GM10847 (cell line): ENCODE measurements around the gene AFF4.

Experiments
- POLR2A ChIP-seq: IDR thresholded peaks from 2 replicates; pipeline ENCODE4 v1.6.1; 2011; ENCODE audit not compliant: insufficient read length; ENCODE audit errors: extremely low read depth

AFF4 gene

DNA sequence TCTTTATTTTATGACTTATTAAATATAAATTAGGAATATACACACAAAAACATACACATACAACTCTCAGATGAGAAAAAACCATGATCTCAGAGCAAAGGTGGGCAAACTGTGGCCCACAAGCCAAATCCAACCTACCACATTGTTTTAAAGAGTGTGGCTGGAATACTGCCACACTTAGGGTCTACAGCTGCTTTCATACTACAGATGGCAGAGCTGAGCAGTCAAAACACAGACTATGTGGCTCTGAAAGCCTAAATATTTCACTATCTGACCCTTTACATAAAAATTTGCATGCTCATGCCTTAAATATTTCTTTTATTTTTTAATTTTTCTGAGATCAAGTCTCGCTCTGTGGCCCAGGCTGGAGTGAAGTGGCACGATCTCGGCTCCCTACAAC is 61.7 kb downstream of the AFF4 start:
- TF ChIP-seq POLR2A, result no peak

DNA sequence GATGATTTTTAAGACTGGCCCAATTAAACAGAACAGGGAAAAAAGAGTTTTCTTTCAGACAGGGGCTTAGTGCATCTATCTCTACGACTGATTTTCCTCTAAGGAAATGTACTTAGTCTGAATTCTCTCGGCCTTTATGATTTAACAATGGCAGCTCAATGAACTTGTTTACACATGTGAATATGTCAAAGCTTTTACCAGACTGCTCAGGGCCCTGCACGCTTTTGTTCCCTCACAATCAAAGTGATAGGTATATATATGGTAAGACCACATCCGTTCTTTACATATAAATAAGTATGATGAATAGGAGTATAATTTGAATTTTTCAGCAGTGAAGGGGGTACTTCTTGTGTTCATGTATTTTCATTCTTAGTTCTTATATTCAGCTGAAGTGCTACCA is 62.4 kb downstream of the AFF4 start:
- no peak for TF ChIP-seq POLR2A

DNA sequence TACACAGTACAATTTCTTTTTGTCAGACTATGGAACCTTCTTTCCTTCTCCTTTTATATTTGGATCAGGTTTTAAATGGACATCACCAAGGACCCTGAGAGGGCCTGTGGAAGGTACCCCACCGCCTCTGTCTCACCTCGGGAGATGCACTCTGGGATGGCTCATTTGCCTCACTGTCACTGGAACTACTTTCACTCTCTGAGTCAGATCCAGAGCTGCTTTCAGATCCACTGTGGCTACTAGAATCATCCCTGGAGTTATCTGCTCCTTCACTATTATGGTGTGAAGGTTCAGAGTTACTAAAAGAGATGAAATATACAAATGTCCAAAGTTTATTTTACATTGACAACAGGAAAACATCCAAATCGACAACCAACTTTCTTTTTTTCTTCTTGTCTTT is 65.3 kb downstream of the AFF4 start:
- TF ChIP-seq POLR2A, result no peak

DNA sequence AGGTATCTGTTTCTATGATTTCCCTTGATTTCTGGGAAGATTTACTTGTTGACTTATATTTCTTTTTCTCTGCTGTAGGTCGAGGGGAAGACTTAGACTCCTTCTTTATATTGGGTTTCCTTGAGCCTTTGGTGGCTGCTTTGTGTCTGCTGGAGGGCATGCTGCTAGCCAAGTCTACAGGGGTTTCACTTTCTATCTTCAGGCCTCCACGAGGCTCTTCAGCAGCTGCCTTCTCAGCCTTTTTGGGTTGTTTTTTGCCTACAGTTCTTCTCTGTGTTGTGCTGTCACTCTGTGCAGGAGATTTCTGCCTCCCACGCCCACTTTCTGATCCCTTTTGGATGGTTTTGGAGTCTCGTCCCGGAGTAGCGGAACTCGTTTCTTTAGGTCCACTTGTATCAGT is 66.7 kb downstream of the AFF4 start:
- TF ChIP-seq POLR2A, result no peak

DNA sequence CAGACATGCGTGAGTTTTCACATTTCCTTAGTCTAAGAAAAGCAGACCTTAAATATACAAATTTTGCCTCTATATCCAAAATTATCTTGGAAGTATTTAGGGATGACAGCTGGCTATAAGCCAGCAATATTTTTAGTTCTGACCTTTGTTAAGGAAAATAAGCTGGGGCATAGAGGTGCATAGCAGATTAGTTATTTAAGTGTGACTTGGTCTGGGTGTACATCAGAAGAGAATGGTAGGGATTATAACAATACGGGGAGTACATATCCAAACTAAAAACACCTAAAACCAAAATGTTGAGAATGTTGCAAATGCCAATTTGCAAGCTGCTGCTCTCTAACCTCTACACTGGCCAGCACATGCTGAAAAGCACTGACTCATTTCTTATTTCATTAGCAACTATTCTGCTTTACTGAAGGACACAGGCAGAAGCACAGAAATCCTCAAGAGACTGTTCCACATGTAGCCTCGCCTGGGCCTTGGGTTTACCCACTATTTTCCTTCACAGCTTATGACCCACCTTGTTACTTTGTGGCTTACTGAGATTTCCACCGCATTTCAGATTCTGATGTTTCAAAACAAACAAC is 67.6 kb downstream of the AFF4 start:
- no peak for TF ChIP-seq POLR2A

DNA sequence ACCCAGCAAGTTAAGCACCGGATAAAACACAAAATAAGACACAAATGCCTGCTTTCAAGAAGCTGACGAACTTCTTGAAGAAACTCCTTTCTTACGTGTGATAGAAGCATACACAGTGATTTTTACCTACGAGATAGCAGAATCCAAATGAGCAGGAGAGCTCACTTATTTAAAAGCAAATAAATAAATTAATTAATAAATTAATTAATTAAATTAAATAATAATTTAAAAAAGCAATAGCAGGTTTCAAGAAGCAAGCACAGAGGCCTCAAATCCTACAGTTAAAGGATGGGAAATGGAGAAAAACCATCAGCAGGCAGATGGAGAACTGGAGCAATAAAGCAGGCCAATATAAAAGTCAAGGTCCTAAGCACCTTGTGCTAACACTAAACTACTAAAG is 72.6 kb downstream of the AFF4 start:
- no peak for TF ChIP-seq POLR2A

DNA sequence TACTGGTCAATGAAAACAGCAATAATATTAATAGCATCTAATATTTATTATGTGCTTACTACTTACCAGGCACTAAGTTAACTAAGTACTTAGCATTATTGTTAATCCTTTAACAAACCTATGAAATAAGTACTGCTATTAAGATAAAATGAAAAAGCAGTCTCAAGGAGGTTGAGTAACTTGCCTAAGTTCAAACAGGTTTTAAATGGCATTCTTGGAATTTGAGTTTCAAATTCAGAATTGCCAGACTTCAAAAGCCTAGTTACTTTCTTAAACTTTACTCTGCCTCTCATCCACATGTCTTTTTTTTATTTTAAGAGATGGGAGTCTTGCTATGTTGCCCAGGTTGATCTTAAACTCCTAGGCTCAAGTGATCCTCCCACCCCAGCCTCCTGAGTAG is 73.9 kb downstream of the AFF4 start:
- TF ChIP-seq POLR2A, result no peak

DNA sequence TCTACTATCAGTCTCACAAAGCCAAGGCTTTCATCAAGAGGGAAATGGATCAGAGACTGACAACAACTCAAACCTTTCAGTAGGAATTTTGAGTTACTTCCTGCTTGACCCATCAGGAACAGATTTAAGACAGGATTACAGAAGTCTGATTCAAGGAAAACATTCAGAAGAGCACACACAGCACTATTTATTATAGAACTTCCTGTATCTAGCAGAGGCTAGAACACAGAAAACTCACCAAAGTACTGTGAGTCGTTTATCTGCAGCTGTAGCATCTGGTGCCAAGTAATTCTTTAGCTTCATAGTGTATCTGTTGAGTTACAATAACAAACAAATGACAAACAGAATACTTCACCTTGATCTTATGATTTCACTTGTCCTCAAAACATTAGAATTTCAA is 76.2 kb downstream of the AFF4 start:
- no peak for TF ChIP-seq POLR2A

DNA sequence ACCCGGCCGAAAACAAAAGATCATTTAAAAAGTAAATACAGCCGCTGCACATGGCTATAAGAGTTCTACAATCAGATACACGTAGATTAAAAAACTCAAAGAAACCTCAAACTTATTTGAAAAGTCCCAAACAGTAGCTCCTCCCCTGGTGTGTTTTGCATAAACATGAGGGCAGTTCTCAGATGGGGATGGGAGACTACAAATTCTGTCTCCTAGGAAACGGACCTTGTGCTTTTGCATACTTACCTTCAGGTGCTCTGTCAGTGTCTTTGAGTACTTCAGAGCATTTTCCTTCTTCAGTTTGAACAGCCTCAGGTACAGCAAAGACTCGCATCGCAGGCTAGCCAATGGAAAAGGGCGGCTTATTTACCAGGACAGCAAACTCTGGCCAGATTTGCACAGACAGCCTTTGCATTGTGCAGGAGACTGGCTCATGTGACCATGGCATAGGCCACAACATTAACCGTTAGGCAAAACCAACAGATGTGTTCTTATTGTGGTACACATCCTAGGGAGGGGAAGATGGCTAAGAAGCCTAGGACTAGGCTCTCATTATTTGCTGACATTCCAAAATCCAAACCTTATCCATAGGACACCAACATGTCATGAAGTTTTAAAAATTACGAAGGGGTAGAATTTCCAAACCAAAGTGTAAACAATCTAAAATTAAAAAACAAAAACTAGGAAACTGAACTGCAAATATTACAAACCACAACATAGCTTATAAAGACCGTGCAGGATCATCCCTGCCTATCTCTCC is 77.2 kb downstream of the AFF4 start:
- no peak for TF ChIP-seq POLR2A

DNA sequence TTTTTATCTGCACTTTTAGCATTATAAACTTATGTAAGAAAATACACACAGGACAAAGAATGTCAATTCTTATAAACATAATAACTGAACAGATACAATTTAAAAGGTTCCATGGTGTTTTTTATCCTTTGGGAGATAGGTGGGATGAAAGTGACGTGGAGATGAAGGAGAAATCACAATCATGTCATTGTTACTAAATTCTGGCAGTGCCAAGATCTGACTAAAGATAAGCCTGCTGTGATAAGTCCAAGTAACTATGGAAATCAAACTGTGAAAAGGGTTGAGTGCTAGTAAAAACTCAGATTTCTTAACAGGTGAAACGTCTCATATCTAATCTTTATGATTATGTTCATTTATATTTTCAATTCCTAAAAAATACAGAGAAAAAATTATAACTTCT is 78.9 kb downstream of the AFF4 start:
- TF ChIP-seq POLR2A, result no peak

DNA sequence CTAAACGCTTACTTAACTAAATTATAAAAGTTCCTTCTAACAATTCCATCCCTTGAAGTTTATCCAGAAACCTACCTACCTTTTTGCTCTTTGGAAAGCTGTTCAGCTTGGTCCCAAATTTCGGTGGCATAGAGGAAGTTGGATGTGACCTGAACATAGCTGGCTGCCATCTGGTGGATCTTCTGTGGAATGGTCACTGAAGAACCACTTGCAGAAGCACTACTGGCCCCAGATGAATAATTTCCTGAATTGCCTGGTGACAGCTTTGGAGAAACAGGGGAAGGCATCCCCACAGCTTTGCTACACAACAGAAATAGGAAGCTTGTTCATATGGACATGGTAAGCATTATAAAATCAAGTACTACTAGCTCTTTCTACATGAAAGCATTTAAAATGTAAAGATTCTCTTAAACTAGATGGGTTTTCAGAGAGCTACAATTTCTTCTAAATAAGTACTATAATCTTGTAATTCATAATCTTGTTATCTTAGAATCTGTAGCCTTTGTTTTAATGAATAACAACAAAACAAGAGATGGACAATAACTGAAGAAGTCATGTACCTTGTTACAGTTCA is 80.1 kb downstream of the AFF4 start:
- no peak for TF ChIP-seq POLR2A

DNA sequence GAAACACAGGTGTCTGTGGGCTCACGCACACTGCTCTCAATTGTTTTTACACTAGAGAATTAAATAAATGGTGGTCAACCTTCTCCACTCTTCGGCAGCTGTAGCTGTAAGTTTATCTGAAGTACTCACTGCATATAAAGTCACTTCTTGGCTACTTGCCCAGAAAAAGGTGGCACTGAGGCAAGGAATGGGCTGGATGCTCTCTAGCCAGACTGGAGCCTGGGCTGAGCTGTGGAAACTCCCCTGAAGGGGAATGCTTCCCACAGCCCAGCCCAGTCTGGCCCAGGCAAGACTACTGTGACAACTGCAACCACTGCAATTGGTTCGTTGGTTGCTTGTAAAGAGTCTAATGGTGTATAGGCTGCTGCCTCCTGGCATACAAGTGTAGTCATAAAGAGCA is 85.5 kb downstream of the AFF4 start:
- no peak for TF ChIP-seq POLR2A

DNA sequence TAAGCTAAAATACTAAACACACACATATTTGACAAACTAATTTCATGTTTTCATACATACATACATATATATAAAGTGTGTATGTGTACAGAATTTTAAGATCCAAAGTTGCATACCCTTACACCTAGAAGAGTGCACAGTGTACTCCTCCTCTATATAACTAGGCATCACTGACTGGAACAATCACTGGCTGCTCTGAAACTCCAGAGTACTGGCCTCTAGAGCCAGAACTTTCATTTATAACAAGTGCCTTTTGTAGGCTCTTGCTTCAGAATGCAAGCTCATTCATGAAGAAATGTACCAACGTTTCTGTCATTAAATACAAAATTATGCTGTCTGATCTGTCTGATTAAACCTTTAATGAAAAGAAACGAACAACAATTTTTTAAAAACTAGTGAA is 86.0 kb downstream of the AFF4 start:
- no peak for TF ChIP-seq POLR2A

DNA sequence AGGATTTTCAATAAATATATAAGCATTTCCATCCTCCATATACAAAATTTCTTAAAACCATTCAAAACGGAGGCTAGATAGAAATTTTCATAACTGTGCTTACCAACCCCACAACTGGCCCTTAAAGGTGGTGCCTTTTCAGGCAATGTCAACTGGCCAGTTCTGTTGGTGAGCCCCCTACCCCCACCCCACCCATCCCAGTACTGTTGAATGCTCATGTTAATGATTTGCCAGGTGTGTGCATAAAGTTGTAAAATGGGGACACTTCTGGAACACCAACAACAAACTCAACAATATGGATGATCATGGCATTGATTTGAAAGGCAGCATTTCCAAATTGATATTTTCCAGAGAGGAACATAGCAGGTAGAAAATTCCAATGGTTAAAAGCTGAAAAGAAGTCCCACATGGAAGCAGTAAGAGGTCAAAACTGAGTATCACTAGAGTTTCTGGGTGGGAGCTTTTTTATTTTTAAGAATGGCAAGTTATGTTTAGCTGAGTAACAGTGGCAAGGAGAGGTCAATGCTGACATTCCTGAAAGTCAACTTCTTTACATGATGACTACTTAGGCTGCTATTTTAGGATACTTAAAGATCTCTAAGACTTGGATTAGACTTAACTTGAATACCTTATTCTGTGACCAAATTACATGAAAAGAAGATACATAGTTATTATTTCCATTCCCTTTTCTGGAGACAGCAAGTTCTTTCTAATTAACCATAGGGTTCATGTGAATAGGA is 87.2 kb downstream of the AFF4 start:
- TF ChIP-seq POLR2A, result no peak

DNA sequence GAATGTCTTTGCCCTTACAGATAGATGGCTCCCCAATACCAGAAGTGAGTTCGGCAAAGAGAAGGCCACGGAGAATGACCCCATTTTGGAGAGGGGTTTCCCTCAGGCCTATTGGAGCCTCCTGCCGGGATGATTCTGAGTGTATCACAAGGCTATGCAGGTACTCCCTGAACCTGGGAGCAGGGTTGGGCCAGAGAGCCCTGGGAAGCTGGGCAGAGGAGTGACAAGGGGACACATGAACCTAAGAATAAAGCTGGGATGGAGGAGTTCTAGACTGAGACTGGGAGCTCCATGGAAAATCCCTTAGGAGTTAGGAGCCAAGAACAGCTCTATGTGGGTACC is 89.5 kb downstream of the AFF4 start:
- no peak for TF ChIP-seq POLR2A

DNA sequence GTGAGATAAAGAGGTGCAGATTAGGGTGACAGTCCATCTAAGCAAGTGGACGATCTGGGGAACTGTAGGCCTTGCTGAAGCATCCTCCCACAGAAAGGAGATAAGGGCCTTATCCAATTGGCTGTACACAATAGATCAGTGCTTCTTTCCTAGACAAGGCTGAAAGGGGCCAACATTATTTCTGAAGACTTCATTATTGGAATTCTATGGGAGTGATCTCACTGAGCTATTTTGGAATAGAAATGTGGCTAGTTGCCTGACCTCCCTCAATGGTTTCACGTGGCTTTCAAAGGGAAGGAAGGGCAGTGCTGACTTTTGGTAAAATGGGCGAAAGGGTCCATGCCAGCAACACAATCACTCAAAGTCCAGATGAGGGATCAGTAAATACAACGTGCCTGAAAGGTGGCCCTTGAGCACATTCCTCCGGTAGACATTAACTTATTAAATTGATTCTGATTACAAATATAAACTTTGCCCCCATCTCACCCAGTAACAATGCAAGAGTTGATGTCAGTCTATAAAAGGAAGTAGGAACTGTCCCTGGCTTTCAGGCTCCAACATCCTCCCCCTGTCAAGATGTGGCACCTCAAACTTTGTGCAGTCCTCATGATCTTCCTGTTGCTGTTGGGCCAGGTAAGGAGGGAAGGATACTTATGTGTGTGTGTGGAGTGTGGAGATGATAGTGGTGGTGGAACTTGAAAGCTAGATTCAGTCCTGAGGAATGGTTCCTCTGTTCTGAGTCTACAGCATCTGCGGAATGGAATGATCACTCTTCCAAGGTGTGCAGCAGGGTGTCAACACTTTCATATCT is 90.1 kb downstream of the AFF4 start, which contains the start of gene LEAP2:
TSS of gene LEAP2 (plus strand) at position 550 of the 811 bp plus-strand sequence. CDS start at position 577, 27 bp downstream.
- no peak for TF ChIP-seq POLR2A

DNA sequence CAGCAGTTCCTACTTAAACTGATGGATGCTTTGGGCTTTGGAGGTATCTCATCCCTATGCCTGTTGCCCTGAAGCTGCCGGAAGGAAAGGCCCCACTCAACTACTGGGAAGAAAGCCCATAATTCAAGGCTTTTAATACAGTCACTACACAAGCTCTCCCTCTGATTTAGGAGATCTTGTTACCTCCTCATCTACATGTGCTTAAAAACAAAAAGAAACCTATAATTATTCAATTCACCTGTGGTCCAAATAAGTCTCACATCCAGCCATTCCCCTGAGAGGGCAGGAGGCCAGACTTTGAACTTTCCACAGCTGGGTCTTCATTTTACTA is 90.7 kb downstream of the AFF4 start:
- no peak for TF ChIP-seq POLR2A
